Measurements from ENCODE around the gene MARCHF11. TPM values are rescaled to one million over a fixed set of nuclear protein-coding genes. Genes with fewer than 3 reads are reported as not detected.

MARCHF11 gene
- total RNA-seq, 1 experiment from 2014 or later = not detected

GRCh38 chr5:16120579-16120978 is 59.0 kb downstream of the MARCHF11 start:
- Histone ChIP-seq H3K27ac (ENCODE audit: low read depth, low read length) (no peak overlapping the region), H4K20me1 (ENCODE audit: insufficient read depth) (no peaks in the 10 kb centered on the region), H3K4me3 (replicated peaks in 1 of 2; ENCODE audit: low read depth in 1 of 2, low read length in 2 of 2) (no peak overlapping the region), H3K79me2 (ENCODE audit: insufficient read depth, low read length) (no peaks in the 10 kb centered on the region), H3K36me3 (ENCODE audit: control insufficient read depth in 1 of 2, insufficient read depth in 2 of 2, low read length in 2 of 2) (no peaks in the 10 kb centered on the region), H3K4me1 (ENCODE audit: control insufficient read depth in 1 of 2, insufficient read depth in 2 of 2, low read length in 2 of 2) (no peaks in the 10 kb centered on the region), H3K9ac (ENCODE audit: low read length) (no peak overlapping the region), H3K9me2 (ENCODE audit: insufficient read depth) (no peaks in the 10 kb centered on the region), H3K4me2 (ENCODE audit: low read length) (no peak overlapping the region), H2AFZ (ENCODE audit: low read depth, low read length, poor library complexity, severe bottlenecking) (no peak overlapping the region), H3K9me3 (ENCODE audit: control insufficient read depth in 1 of 2, insufficient read depth in 1 of 2, low read depth in 1 of 2, low read length in 2 of 2) (peaks cover 0 to 3% of the 10 kb centered on the region in 2 experiments; a peak in 2 of 4 replicates), H3K27me3 (ENCODE audit: insufficient read depth, low read length) (no peaks in the 10 kb centered on the region)
- RAD21 ChIA-PET (ENCODE audit: low non-redundant PET in 1 of 2, low total read pairs in 2 of 2, uncharacterized antibody in 2 of 2, unreplicated experiment in 2 of 2) = no interaction called here
- ATAC-seq (no peak), DNase-seq (ENCODE audit: low read depth, low spot score) (no peak)
- CTCF ChIA-PET = no interaction called here
- intact Hi-C loops (cut with micrococcal nuclease) = no loop called here
- POLR2A ChIA-PET = no interaction called here
- TF ChIP-seq CEBPB (IDR thresholded peaks at IDR 0.05; ENCODE audit: low read depth) = no peak
- TF ChIP-seq SIN3A (IDR thresholded peaks at IDR 0.05; ENCODE audit: low read depth) = no peak
- TF ChIP-seq ZFX (IDR thresholded peaks at IDR 0.05) = no peak
- no peak for TF ChIP-seq CBX3 (IDR thresholded peaks at IDR 0.05; ENCODE audit: low read depth)
- no peak for TF ChIP-seq EZH2 (IDR thresholded peaks at IDR 0.05)
- TF ChIP-seq FOSL1 (IDR thresholded peaks at IDR 0.05; ENCODE audit: low read depth) = no peak
- TF ChIP-seq, protein P1, sequence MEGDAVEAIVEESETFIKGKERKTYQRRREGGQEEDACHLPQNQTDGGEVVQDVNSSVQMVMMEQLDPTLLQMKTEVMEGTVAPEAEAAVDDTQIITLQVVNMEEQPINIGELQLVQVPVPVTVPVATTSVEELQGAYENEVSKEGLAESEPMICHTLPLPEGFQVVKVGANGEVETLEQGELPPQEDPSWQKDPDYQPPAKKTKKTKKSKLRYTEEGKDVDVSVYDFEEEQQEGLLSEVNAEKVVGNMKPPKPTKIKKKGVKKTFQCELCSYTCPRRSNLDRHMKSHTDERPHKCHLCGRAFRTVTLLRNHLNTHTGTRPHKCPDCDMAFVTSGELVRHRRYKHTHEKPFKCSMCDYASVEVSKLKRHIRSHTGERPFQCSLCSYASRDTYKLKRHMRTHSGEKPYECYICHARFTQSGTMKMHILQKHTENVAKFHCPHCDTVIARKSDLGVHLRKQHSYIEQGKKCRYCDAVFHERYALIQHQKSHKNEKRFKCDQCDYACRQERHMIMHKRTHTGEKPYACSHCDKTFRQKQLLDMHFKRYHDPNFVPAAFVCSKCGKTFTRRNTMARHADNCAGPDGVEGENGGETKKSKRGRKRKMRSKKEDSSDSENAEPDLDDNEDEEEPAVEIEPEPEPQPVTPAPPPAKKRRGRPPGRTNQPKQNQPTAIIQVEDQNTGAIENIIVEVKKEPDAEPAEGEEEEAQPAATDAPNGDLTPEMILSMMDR (IDR thresholded peaks at IDR 0.05 in 2 of 3, conservative IDR thresholded peaks at IDR 0.05 in 1 of 3; ENCODE audit: borderline replicate concordance in 1 of 3, insufficient read depth in 1 of 3, low read depth in 2 of 3, low read length in 2 of 3) = no peak
- TF ChIP-seq ATF3 (IDR thresholded peaks at IDR 0.05) = no peak
- no peak for TF ChIP-seq MAX (IDR thresholded peaks at IDR 0.05)
- no peak for TF ChIP-seq EZH2phosphoT487 (IDR thresholded peaks at IDR 0.05; ENCODE audit: borderline replicate concordance)
- TF ChIP-seq POLR2A (IDR thresholded peaks at IDR 0.05; ENCODE audit: borderline replicate concordance, extremely low read depth, insufficient read depth, insufficient read length) = no peak
- TF ChIP-seq SRF (IDR thresholded peaks at IDR 0.05; ENCODE audit: low read depth) = no peak
- TF ChIP-seq POLR2AphosphoS5 (IDR thresholded peaks at IDR 0.05; ENCODE audit: low read depth, low read length) = no peak
- BruUV-seq (replicated peaks) = no TSS peak

Measured in HCT116 (cell line).